H1 (cell line): ENCODE data around the gene DACT3. TPM values are rescaled to one million over a fixed set of nuclear protein-coding genes. Genes with fewer than 3 reads are reported as not detected.

ENCODE experiments used
- CTCF ChIA-PET: fragments of 300-600 bp; sonication (Branson Sonifier 250); formaldehyde crosslinking; loops from one replicate; lab custom pipeline; 2021; ENCODE audit not compliant: partially characterized antibody; lab: Charles Lee
- POLR2A ChIA-PET: fragments of 300-600 bp; sonication (Branson Sonifier 250); formaldehyde crosslinking; loops from one replicate; lab custom pipeline; 2021; ENCODE audit warnings: inconsistent platforms; ENCODE audit not compliant: partially characterized antibody; lab: Charles Lee
- DNase-seq, 2 experiments: peaks; one replicate each; pipeline versions ENCODE4 v3.0.0 to v3.0.0-alpha.2; 2010 to 2022; ENCODE audit warnings: low spot score in 2 of 2, low read depth in 1 of 2, mixed read lengths in 1 of 2
- FAIRE-seq: peaks from 2 replicates; lab custom pipeline; 2011; peaks lifted over from hg19 to GRCh38; lab: Jason Lieb, UNC
- H2AFZ ChIP-seq: 2 replicates; pipeline ENCODE4 v1.8.1; 2012; ENCODE audit warnings: low read length, inconsistent platforms
- H2AK5ac ChIP-seq: 2 replicates; pipeline ENCODE4 v1.6.1; 2013; ENCODE audit warnings: low read depth, low read length
- H2BK120ac ChIP-seq: replicated peaks from 2 replicates; pipeline ENCODE3; 2013; ENCODE audit warnings: low read depth, low read length, inconsistent platforms
- H2BK12ac ChIP-seq: 2 replicates; pipeline ENCODE4 v1.6.1; 2013; ENCODE audit warnings: low read depth, low read length
- H2BK15ac ChIP-seq: 2 replicates; pipeline ENCODE4 v1.6.1; 2013; ENCODE audit warnings: low read length
- H2BK20ac ChIP-seq: 2 replicates; pipeline ENCODE4 v1.6.1; 2013; ENCODE audit warnings: low read length
- H2BK5ac ChIP-seq: 2 replicates; pipeline ENCODE4 v1.6.1; 2013; ENCODE audit warnings: low read depth, low read length
- H3K14ac ChIP-seq: 2 replicates; pipeline ENCODE4 v1.6.1; 2013; ENCODE audit warnings: inconsistent platforms; ENCODE audit not compliant: insufficient read length
- H3K18ac ChIP-seq: 2 replicates; pipeline ENCODE4 v1.6.1; 2013; ENCODE audit warnings: low read length; ENCODE audit errors: extremely low read depth
- H3K23ac ChIP-seq: 2 replicates; pipeline ENCODE4 v1.6.1; 2013; ENCODE audit warnings: inconsistent platforms; ENCODE audit not compliant: insufficient read length
- H3K23me2 ChIP-seq: 2 replicates; pipeline ENCODE4 v1.6.1; 2013; ENCODE audit warnings: low read depth, low read length
- H3K27ac ChIP-seq: 2 replicates; pipeline ENCODE4 v1.6.1; 2011; ENCODE audit warnings: low read depth, low read length, inconsistent platforms
- H3K27me3 ChIP-seq, 4 experiments: replicated peaks in 1 of 4; 1 replicate in 1 of 4; 2 replicates in 3 of 4; pipeline versions ENCODE4 v1.6.1 to v1.8.1; 2011 to 2013; ENCODE audit warnings: low read length in 3 of 4, mild to moderate bottlenecking in 3 of 4, inconsistent platforms in 2 of 4, mixed read lengths in 2 of 4, moderate library complexity in 1 of 4; ENCODE audit not compliant: control insufficient read depth in 3 of 4, insufficient read depth in 3 of 4; ENCODE audit errors: extremely low read depth in 1 of 4
- H3K36me3 ChIP-seq, 4 experiments: 2 replicates each; pipeline versions ENCODE4 v1.6.1 to v1.8.1; 2011 to 2013; ENCODE audit warnings: mild to moderate bottlenecking in 4 of 4, low read length in 3 of 4, moderate library complexity in 2 of 4, control low read depth in 1 of 4, inconsistent platforms in 1 of 4; ENCODE audit not compliant: insufficient read depth in 4 of 4, control insufficient read depth in 2 of 4
- H3K4ac ChIP-seq: replicated peaks from 2 replicates; pipeline ENCODE3; 2013; ENCODE audit warnings: low read length, low read depth, mixed read lengths, inconsistent platforms; ENCODE audit not compliant: insufficient read length
- H3K4me1 ChIP-seq, 4 experiments: replicated peaks in 1 of 4; 1 replicate in 1 of 4; 2 replicates in 3 of 4; pipeline versions ENCODE4 v1.6.1 to v1.8.1; 2011 to 2013; ENCODE audit warnings: low read length in 3 of 4, inconsistent platforms in 2 of 4, mixed read lengths in 1 of 4; ENCODE audit not compliant: insufficient read depth in 4 of 4, control insufficient read depth in 3 of 4
- H3K4me2 ChIP-seq, 2 experiments: 2 replicates each; pipeline versions ENCODE4 v1.6.1 to v1.8.1; 2011 to 2013; ENCODE audit warnings: low read depth in 2 of 2, low read length in 2 of 2, control low read depth in 1 of 2, inconsistent platforms in 1 of 2, mild to moderate bottlenecking in 1 of 2; ENCODE audit not compliant: insufficient read depth in 1 of 2
- H3K4me3 ChIP-seq, 4 experiments: fragments of 200-600, 300-600 bp in 1 of 4; sonication (generic), shearing (Covaris generic), sonication (Bioruptor Twin) in 1 of 4; 2 replicates each; pipeline versions ENCODE4 v1.5.1 to v1.8.1; 2011 to 2016; ENCODE audit warnings: low read length in 4 of 4, low read depth in 3 of 4, control low read depth in 2 of 4, inconsistent platforms in 2 of 4, mild to moderate bottlenecking in 2 of 4, mixed read lengths in 1 of 4, moderate library complexity in 1 of 4; ENCODE audit not compliant: insufficient read depth in 2 of 4; ENCODE audit errors: extremely low read depth in 1 of 4
- H3K56ac ChIP-seq: replicated peaks from 2 replicates; pipeline ENCODE3; 2013; ENCODE audit warnings: low read depth, mild to moderate bottlenecking, mixed read lengths, low read length, inconsistent platforms; ENCODE audit not compliant: insufficient read length
- H3K79me1 ChIP-seq: 2 replicates; pipeline ENCODE4 v1.6.1; 2013; ENCODE audit warnings: low read depth, low read length, control low read depth
- H3K79me2 ChIP-seq, 2 experiments: 2 replicates each; pipeline versions ENCODE4 v1.6.1 to v1.8.1; 2012 to 2013; ENCODE audit warnings: low read length in 2 of 2, mild to moderate bottlenecking in 2 of 2, inconsistent platforms in 1 of 2; ENCODE audit not compliant: insufficient read depth in 2 of 2, control insufficient read depth in 1 of 2
- H3K9ac ChIP-seq, 4 experiments: replicated peaks in 1 of 4; 1 replicate in 1 of 4; 2 replicates in 3 of 4; pipeline versions ENCODE4 v1.6.1 to v1.8.1; 2011 to 2013; ENCODE audit warnings: low read depth in 3 of 4, low read length in 3 of 4, control low read depth in 2 of 4, mild to moderate bottlenecking in 2 of 4, moderate library complexity in 2 of 4, inconsistent platforms in 1 of 4; ENCODE audit errors: extremely low read depth in 1 of 4
- H3K9me3 ChIP-seq, 2 experiments: 2 replicates each; pipeline versions ENCODE4 v1.6.1 to v1.8.1; 2012 to 2013; ENCODE audit warnings: mild to moderate bottlenecking in 2 of 2, moderate library complexity in 2 of 2, control low read depth in 1 of 2, inconsistent platforms in 1 of 2, low read depth in 1 of 2, low read length in 1 of 2, mixed read lengths in 1 of 2; ENCODE audit not compliant: insufficient read depth in 2 of 2
- H4K20me1 ChIP-seq, 2 experiments: replicated peaks in 1 of 2; 2 replicates each; pipeline versions ENCODE3 to v1.8.1; 2011 to 2013; ENCODE audit warnings: inconsistent platforms in 2 of 2, low read length in 2 of 2, mild to moderate bottlenecking in 1 of 2; ENCODE audit not compliant: insufficient read depth in 2 of 2, control insufficient read depth in 1 of 2
- H4K5ac ChIP-seq: 2 replicates; pipeline ENCODE4 v1.6.1; 2013; ENCODE audit warnings: low read length, low read depth, mixed read lengths, inconsistent platforms; ENCODE audit not compliant: insufficient read length
- H4K8ac ChIP-seq: 2 replicates; pipeline ENCODE4 v1.8.0; 2013; ENCODE audit warnings: mild to moderate bottlenecking, moderate library complexity, low read length, inconsistent platforms; ENCODE audit not compliant: insufficient read depth; ENCODE audit errors: extremely low read depth
- H4K91ac ChIP-seq: replicated peaks from 2 replicates; pipeline ENCODE3; 2013; ENCODE audit warnings: low read length, mixed read lengths, inconsistent platforms; ENCODE audit not compliant: insufficient read length
- ASH2L ChIP-seq: fragments of 200-600, 300-600 bp; sonication (generic); IDR thresholded peaks from one replicate; pipeline ENCODE4 v1.7.1; 2017; ENCODE audit warnings: low read length
- BACH1 ChIP-seq: IDR thresholded peaks from 2 replicates; pipeline ENCODE4 v1.6.1; 2012; ENCODE audit warnings: low read length, improper control_type of control experiment
- BCL11A ChIP-seq, 2 experiments: IDR thresholded peaks; one replicate each; pipeline ENCODE4 v1.6.1; 2011; ENCODE audit warnings: low read depth in 2 of 2, low read length in 2 of 2, mild to moderate bottlenecking in 2 of 2
- CHD2 ChIP-seq: IDR thresholded peaks from 2 replicates; pipeline ENCODE4 v1.6.1; 2012; ENCODE audit warnings: low read length, improper control_type of control experiment
- GTF2F1 ChIP-seq: IDR thresholded peaks from 2 replicates; pipeline ENCODE4 v1.6.1; 2012; ENCODE audit warnings: low read depth, low read length, improper control_type of control experiment, borderline replicate concordance
- KDM1A ChIP-seq: fragments of 200-600, 300-600 bp; sonication (generic); IDR thresholded peaks from 2 replicates; pipeline ENCODE4 v1.7.1; 2016; ENCODE audit warnings: mild to moderate bottlenecking, low read length, borderline replicate concordance
- KDM5A ChIP-seq: fragments of 200-600 bp; IDR thresholded peaks from 2 replicates; pipeline ENCODE4 v1.7.1; 2012; ENCODE audit warnings: mild to moderate bottlenecking, low read length, inconsistent platforms, mixed read lengths
- MAX ChIP-seq: IDR thresholded peaks from 2 replicates; pipeline ENCODE4 v1.6.1; 2012; ENCODE audit warnings: inconsistent platforms
- NANOG ChIP-seq: IDR thresholded peaks from 2 replicates; pipeline ENCODE4 v1.6.1; 2011; ENCODE audit warnings: low read length, low read depth, mild to moderate bottlenecking, inconsistent platforms; ENCODE audit not compliant: insufficient read depth, poor library complexity, severe bottlenecking
- POLR2A ChIP-seq, 2 experiments: IDR thresholded peaks; 1 replicate in 1 of 2; 2 replicates in 1 of 2; pipeline ENCODE4 v1.6.1; 2011; ENCODE audit warnings: low read depth in 2 of 2, low read length in 2 of 2, mild to moderate bottlenecking in 2 of 2; ENCODE audit errors: control extremely low read depth in 1 of 2
- RBBP5 ChIP-seq: IDR thresholded peaks from 2 replicates; pipeline ENCODE4 v1.7.1; 2012; ENCODE audit warnings: low read depth, mild to moderate bottlenecking, inconsistent platforms, low read length, moderate library complexity, borderline replicate concordance
- SP1 ChIP-seq: IDR thresholded peaks from 2 replicates; pipeline ENCODE4 v1.6.1; 2011; ENCODE audit warnings: low read depth, low read length
- SP2 ChIP-seq: IDR thresholded peaks from 2 replicates; pipeline ENCODE4 v1.6.1; 2012; ENCODE audit warnings: mild to moderate bottlenecking, low read length, inconsistent platforms
- TEAD4 ChIP-seq: IDR thresholded peaks from 2 replicates; pipeline ENCODE4 v1.6.1; 2012; ENCODE audit warnings: low read depth, low read length, inconsistent platforms, mixed read lengths
- ZNF274 ChIP-seq: IDR thresholded peaks from 2 replicates; pipeline ENCODE4 v1.7.0; 2012; ENCODE audit warnings: low read length, borderline replicate concordance; ENCODE audit errors: extremely low read depth
- WGBS, 2 experiments: shearing (Covaris generic) in 1 of 2; methylation state at CpG; one replicate each; pipeline versions ENCODE4 v1.1.6 to v1.1.7; 2013 to 2015; ENCODE audit warnings: low lambda C conversion rate in 2 of 2, mixed read lengths in 2 of 2, inconsistent platforms in 1 of 2, low coverage in 1 of 2, missing lambda C conversion rate in 1 of 2; ENCODE audit not compliant: insufficient replicate concordance in 2 of 2, insufficient coverage in 1 of 2, insufficient read length in 1 of 2; ENCODE audit errors: extremely low coverage in 1 of 2, missing lambda C conversion rate in 1 of 2; 5-methylcytosine and 5-hydroxymethylcytosine counted together
- polyA plus RNA-seq, 7 experiments: library from polyadenylated mRNA; depleted of rRNA in 3 of 7; stranded (reverse) in 5 of 7; unstranded in 2 of 7; fragments of >200 nt in 5 of 7; fragments of 200-250 nt in 2 of 7; gene quantifications; 1 replicate in 5 of 7; 2 replicates in 1 of 7; 4 replicates in 1 of 7; pipeline versions ENCODE4 v1.2.1 to v1.2.3, GENCODE V29; 2011 to 2013; ENCODE audit warnings: missing spikeins in 2 of 7, mixed read lengths in 2 of 7
- total RNA-seq: library from RNA; stranded (reverse); fragmentation: NEBNext Ultra II Directional; extraction: Animal tissue kit (Norgen Biotek cat#: 25700); gene quantifications from 2 replicates; pipeline ENCODE4 v1.2.1, GENCODE V29; 2021

Gene DACT3
- total and polyA plus RNA-seq, 2 of the 8 experiments (the other 6 are each of a cell fraction or from before 2014, with no cell fraction given), result 1.8 to 2.0 TPM

GRCh38 chr19:46650445-46650844 lies 10.5 kb downstream of the DACT3 start:
- H2BK15ac ChIP-seq, result no peak overlapping the region
- WGBS, 2 experiments, result 92% methylated on average over 7 of the region's 7 CpGs; no CpG with 5 or more reads in 1 of the 2 experiments
- H3K14ac ChIP-seq, result no peak overlapping the region
- H3K36me3 ChIP-seq, result peaks cover 0 to 8% (median 0%) of the 10 kb centered on the region in 4 experiments; a peak in 1 of 8 replicates
- no peak overlapping the region for H2AFZ ChIP-seq
- H2BK5ac ChIP-seq, result no peak overlapping the region
- no peak overlapping the region for H3K23ac ChIP-seq
- FAIRE-seq (no peak), DNase-seq (no peak)
- H4K8ac ChIP-seq, result no peak overlapping the region
- ChIA-PET POLR2A (interaction anchor here (0.9 to 1.5 kb wide), 4 partner anchors 9 to 25 kb away, joined by 3 to 6 read pairs (median 4); no protein-coding TSS in a partner anchor), CTCF (interaction anchor here (0.6 to 1.3 kb wide), 3 partner anchors 10 to 252 kb away, joined by 3 to 4 read pairs (median 3); no protein-coding TSS in a partner anchor)
- no peaks in the 10 kb centered on the region for H4K20me1 ChIP-seq
- peaks cover 4 to 14% (median 5%) of the 10 kb centered on the region in 4 experiments; a peak in 6 of 7 replicates for H3K4me1 ChIP-seq
- H4K91ac ChIP-seq, result no peak overlapping the region
- H3K27me3 ChIP-seq, result peaks cover 30 to 48% (median 41%) of the 10 kb centered on the region in 4 experiments
- peaks cover 7% of the 10 kb centered on the region; the same call in 1 of the 2 replicates for H3K23me2 ChIP-seq
- H3K9me3 ChIP-seq, result peaks cover 0 to 8% of the 10 kb centered on the region in 2 experiments; a peak in 1 of 4 replicates
- no peak overlapping the region for H2BK20ac ChIP-seq
- H3K18ac ChIP-seq, result no peak overlapping the region
- H3K4me3 ChIP-seq, result no peak overlapping the region
- H2AK5ac ChIP-seq, result no peak overlapping the region
- no peak overlapping the region for H2BK12ac ChIP-seq
- no peak overlapping the region for H2BK120ac ChIP-seq
- no peaks in the 10 kb centered on the region for H3K79me2 ChIP-seq
- no peak overlapping the region for H3K4me2 ChIP-seq
- no peak overlapping the region for H3K4ac ChIP-seq
- no peak overlapping the region for H3K56ac ChIP-seq
- H3K9ac ChIP-seq, result no peak overlapping the region
- no peaks in the 10 kb centered on the region for H3K79me1 ChIP-seq
- H3K27ac ChIP-seq, result no peak overlapping the region
- no peak overlapping the region for H4K5ac ChIP-seq
- no peak for TF ChIP-seq NANOG
- no peak for TF ChIP-seq KDM1A
- TF ChIP-seq CHD2, result no peak
- no peak for TF ChIP-seq GTF2F1
- no peak for TF ChIP-seq SP2
- TF ChIP-seq MAX, result no peak
- TF ChIP-seq SP1, result no peak
- no peak for TF ChIP-seq ZNF274
- no peak for TF ChIP-seq BCL11A (IDR thresholded peaks at IDR 0.05; ENCODE audit: low read depth in 2 of 2, low read length in 2 of 2)
- no peak for TF ChIP-seq KDM5A
- no peak for TF ChIP-seq BACH1
- TF ChIP-seq TEAD4, result no peak
- TF ChIP-seq POLR2A (IDR thresholded peaks at IDR 0.05; ENCODE audit: control extremely low read depth in 1 of 2, low read depth in 2 of 2, low read length in 2 of 2), result no peak
- no peak for TF ChIP-seq RBBP5
- no peak for TF ChIP-seq ASH2L
